SK-N-SH treated with all-trans-retinoic acid at 6 μM for 48 hours (cell line): ENCODE data around the gene APEH.

Experiments
- ATAC-seq: fragments of 200-7000 bp; cut with Tn5 transposase; 3 replicates; pipeline ENCODE4 v1.9.1; 2020; ENCODE audit warnings: mild to moderate bottlenecking, moderate library complexity
- ARNTL ChIP-seq: fragments of 450-650 bp; formaldehyde crosslinking; IDR thresholded peaks from 2 replicates; pipeline ENCODE4 v1.5.0; 2020; ENCODE audit warnings: low read depth, mild to moderate bottlenecking, moderate library complexity, borderline replicate concordance
- BACH2 ChIP-seq: fragments of 250-450 bp; sonication (Bioruptor Pico); IDR thresholded peaks from 2 replicates; pipeline ENCODE4 v1.9.0; 2021; ENCODE audit warnings: mild to moderate bottlenecking, borderline replicate concordance
- CREB5 ChIP-seq: fragments of 250-450 bp; sonication (Bioruptor Pico); IDR thresholded peaks from 2 replicates; pipeline ENCODE4 v1.5.1; 2020; ENCODE audit warnings: low read depth, mild to moderate bottlenecking, moderate library complexity
- CSRNP3 ChIP-seq: fragments of 250-450 bp; sonication (Bioruptor Pico); IDR thresholded peaks from 2 replicates; pipeline ENCODE4 v1.5.1; 2021; ENCODE audit warnings: mild to moderate bottlenecking, moderate library complexity
- ESRRG ChIP-seq: fragments of 250-450 bp; sonication (Bioruptor Pico); IDR thresholded peaks from 2 replicates; pipeline ENCODE4 v1.6.1; 2021; ENCODE audit warnings: mild to moderate bottlenecking
- GLIS3 ChIP-seq: fragments of 250-450 bp; sonication (Bioruptor Pico); IDR thresholded peaks from 2 replicates; pipeline ENCODE4 v1.5.0; 2020; ENCODE audit warnings: mild to moderate bottlenecking, moderate library complexity
- TCF4 ChIP-seq: fragments of 250-450 bp; sonication (Bioruptor Pico); IDR thresholded peaks from 2 replicates; pipeline ENCODE4 v1.8.0; 2021; ENCODE audit warnings: mild to moderate bottlenecking, moderate library complexity, borderline replicate concordance
- TOX ChIP-seq: fragments of 250-450 bp; sonication (Bioruptor Pico); IDR thresholded peaks from 2 replicates; pipeline ENCODE4 v1.8.0; 2021; ENCODE audit warnings: mild to moderate bottlenecking, moderate library complexity, borderline replicate concordance
- TSHZ2 ChIP-seq: fragments of 250-450 bp; sonication (Bioruptor Pico); IDR thresholded peaks from 2 replicates; pipeline ENCODE4 v1.5.0; 2020; ENCODE audit warnings: mild to moderate bottlenecking, moderate library complexity
- ZC3H10 ChIP-seq: fragments of 250-450 bp; sonication (Bioruptor Pico); IDR thresholded peaks from 2 replicates; pipeline ENCODE4 v1.5.1; 2021; ENCODE audit warnings: mild to moderate bottlenecking, moderate library complexity
- ZFP3 ChIP-seq: fragments of 250-450 bp; sonication (Bioruptor Pico); IDR thresholded peaks from 2 replicates; pipeline ENCODE4 v1.5.0; 2020; ENCODE audit warnings: mild to moderate bottlenecking, moderate library complexity
- ZFP30 ChIP-seq: fragments of 450-650 bp; formaldehyde crosslinking; IDR thresholded peaks from 2 replicates; pipeline ENCODE4 v1.5.0; 2022; ENCODE audit warnings: mild to moderate bottlenecking, moderate library complexity
- ZNF70 ChIP-seq: fragments of 450-650 bp; formaldehyde crosslinking; IDR thresholded peaks from 2 replicates; pipeline ENCODE4 v1.5.0; 2020; ENCODE audit warnings: mild to moderate bottlenecking, moderate library complexity
- ZNF8 ChIP-seq: fragments of 450-650 bp; formaldehyde crosslinking; IDR thresholded peaks from 2 replicates; pipeline ENCODE4 v1.5.0; 2020; ENCODE audit warnings: mild to moderate bottlenecking, moderate library complexity
- TF ChIP-seq, protein P1 (sequence below): fragments of 250-450 bp; sonication (Bioruptor Pico); IDR thresholded peaks from 2 replicates; pipeline ENCODE4 v1.8.0; 2021; ENCODE audit warnings: low read depth, mild to moderate bottlenecking, moderate library complexity, borderline replicate concordance

Gene APEH

DNA sequence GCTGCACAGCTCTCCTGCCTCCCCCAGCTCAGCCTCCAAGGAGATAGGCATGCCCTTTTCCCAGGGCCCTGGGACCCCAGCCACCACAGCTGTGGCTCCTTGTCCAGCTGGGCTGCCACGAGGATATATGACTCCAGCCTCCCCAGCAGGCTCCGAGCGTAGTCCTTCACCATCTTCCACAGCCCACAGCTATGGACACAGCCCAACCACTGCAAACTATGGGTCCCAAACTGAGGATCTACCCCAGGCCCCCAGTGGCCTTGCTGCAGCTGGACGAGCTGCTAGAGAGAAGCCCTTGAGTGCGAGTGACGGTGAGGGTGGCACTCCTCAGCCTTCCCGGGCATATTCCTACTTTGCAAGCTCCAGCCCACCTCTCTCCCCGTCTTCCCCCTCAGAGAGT lies 20.5 kb upstream of the APEH start (continued):
- no peak for TF ChIP-seq TSHZ2 (CRISPR knock-in tag)

GRCh38 chr3:49654176-49654825 lies 19.9 kb upstream of the APEH start:
- no peak for ATAC-seq
- TF ChIP-seq ZNF70 (CRISPR knock-in tag) (no peak), TOX (CRISPR knock-in tag) (no peak), TCF4 (CRISPR knock-in tag) (no peak)

GRCh38 chr3:49654955-49655556 lies 19.1 kb upstream of the APEH start:
- ATAC-seq = no peak
- TF ChIP-seq ARNTL (CRISPR knock-in tag) (no peak), ZC3H10 (no peak), GLIS3 (no peak), TOX (CRISPR knock-in tag) (no peak), TCF4 (CRISPR knock-in tag) (no peak), ZFP3 (CRISPR knock-in tag) (no peak), ESRRG (CRISPR knock-in tag) (no peak), CSRNP3 (CRISPR knock-in tag) (no peak)

- no peak for ATAC-seq
- TF ChIP-seq BACH2 (no peak), ESRRG (CRISPR knock-in tag) (no peak), ZC3H10 (no peak), ZNF70 (CRISPR knock-in tag) (no peak), CREB5 (CRISPR knock-in tag) (no peak), ZFP30 (no peak), TSHZ2 (CRISPR knock-in tag) (no peak), ZNF8 (CRISPR knock-in tag) (no peak), ZFP3 (CRISPR knock-in tag) (no peak)
- TF ChIP-seq, protein P1, sequence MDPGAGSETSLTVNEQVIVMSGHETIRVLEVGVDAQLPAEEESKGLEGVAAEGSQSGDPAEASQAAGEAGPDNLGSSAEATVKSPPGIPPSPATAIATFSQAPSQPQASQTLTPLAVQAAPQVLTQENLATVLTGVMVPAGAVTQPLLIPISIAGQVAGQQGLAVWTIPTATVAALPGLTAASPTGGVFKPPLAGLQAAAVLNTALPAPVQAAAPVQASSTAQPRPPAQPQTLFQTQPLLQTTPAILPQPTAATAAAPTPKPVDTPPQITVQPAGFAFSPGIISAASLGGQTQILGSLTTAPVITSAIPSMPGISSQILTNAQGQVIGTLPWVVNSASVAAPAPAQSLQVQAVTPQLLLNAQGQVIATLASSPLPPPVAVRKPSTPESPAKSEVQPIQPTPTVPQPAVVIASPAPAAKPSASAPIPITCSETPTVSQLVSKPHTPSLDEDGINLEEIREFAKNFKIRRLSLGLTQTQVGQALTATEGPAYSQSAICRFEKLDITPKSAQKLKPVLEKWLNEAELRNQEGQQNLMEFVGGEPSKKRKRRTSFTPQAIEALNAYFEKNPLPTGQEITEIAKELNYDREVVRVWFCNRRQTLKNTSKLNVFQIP (CRISPR knock-in tag) = no peak
- TF ChIP-seq, all 23 proteins: peak for 0
Measured at GRCh38 chr3:49655731-49656285, 18.3 kb upstream of the APEH start.
